Measurements from ENCODE around the gene PALLD. TPM values are rescaled to one million over a fixed set of nuclear protein-coding genes. Genes with fewer than 3 reads are reported as not detected.

Gene PALLD
- total and polyA plus RNA-seq, 2 of the 8 experiments (the other 6 are each of a cell fraction or from before 2014, with no cell fraction given) = 10.5 to 25.0 TPM

- H3K79me2 ChIP-seq (ENCODE audit: control insufficient read depth in 1 of 2, insufficient read depth in 2 of 2, low read length in 2 of 2) = no peaks in the 10 kb centered on the region
- H3K27me3 ChIP-seq (replicated peaks in 1 of 4; ENCODE audit: control insufficient read depth in 3 of 4, extremely low read depth in 1 of 4, insufficient read depth in 3 of 4, low read length in 3 of 4) = no peaks in the 10 kb centered on the region
- no peaks in the 10 kb centered on the region for H3K9me3 ChIP-seq (ENCODE audit: insufficient read depth in 2 of 2, low read depth in 1 of 2, low read length in 1 of 2)
- no peak overlapping the region for H3K23ac ChIP-seq (ENCODE audit: insufficient read length)
- DNase-seq (ENCODE audit: low read depth in 1 of 2, low spot score in 2 of 2) (no peak), FAIRE-seq (no peak)
- H2BK120ac ChIP-seq (replicated peaks; ENCODE audit: low read depth, low read length) = no peak overlapping the region
- H3K14ac ChIP-seq (ENCODE audit: insufficient read length) = no peak overlapping the region
- no peaks in the 10 kb centered on the region for H3K36me3 ChIP-seq (ENCODE audit: control insufficient read depth in 2 of 4, insufficient read depth in 4 of 4, low read length in 3 of 4)
- H4K5ac ChIP-seq (ENCODE audit: insufficient read length, low read depth, low read length) = no peak overlapping the region
- no peak overlapping the region for H2BK15ac ChIP-seq (ENCODE audit: low read length)
- 75% methylated on average over 11 of the region's 11 CpGs; no CpG with 5 or more reads in 1 of the 2 experiments for WGBS, 2 experiments (ENCODE audit: extremely low coverage in 1 of 2, insufficient coverage in 1 of 2, insufficient read length in 1 of 2, insufficient replicate concordance in 2 of 2, low coverage in 1 of 2, low lambda C conversion rate in 2 of 2, missing lambda C conversion rate in 1 of 2)
- H4K8ac ChIP-seq (ENCODE audit: extremely low read depth, insufficient read depth, low read length) = no peak overlapping the region
- H2BK20ac ChIP-seq (ENCODE audit: low read length) = no peak overlapping the region
- no peaks in the 10 kb centered on the region for H3K79me1 ChIP-seq (ENCODE audit: low read depth, low read length)
- H2AFZ ChIP-seq (ENCODE audit: low read length) = peak overlapping the region; percentile 70
- no peak overlapping the region for H3K4me2 ChIP-seq (ENCODE audit: insufficient read depth in 1 of 2, low read depth in 2 of 2, low read length in 2 of 2)
- H2BK5ac ChIP-seq (ENCODE audit: low read depth, low read length) = no peak overlapping the region
- no peak overlapping the region for H3K27ac ChIP-seq (ENCODE audit: low read depth, low read length)
- H4K20me1 ChIP-seq (replicated peaks in 1 of 2; ENCODE audit: control insufficient read depth in 1 of 2, insufficient read depth in 2 of 2, low read length in 2 of 2) = no peaks in the 10 kb centered on the region
- H3K18ac ChIP-seq (ENCODE audit: extremely low read depth, low read length) = peak overlapping the region; percentile 55
- CTCF ChIA-PET (ENCODE audit: partially characterized antibody) = interaction anchor here (0.7 to 3.0 kb wide), 20 partner anchors 9 to 336 kb away, joined by 3 to 21 read pairs (median 4); no protein-coding TSS in a partner anchor
- no peak overlapping the region for H3K4me3 ChIP-seq (ENCODE audit: extremely low read depth in 1 of 4, insufficient read depth in 2 of 4, low read depth in 3 of 4, low read length in 4 of 4)
- POLR2A ChIA-PET (ENCODE audit: partially characterized antibody) = no interaction called here
- H4K91ac ChIP-seq (replicated peaks; ENCODE audit: insufficient read length, low read length) = no peak overlapping the region
- H3K23me2 ChIP-seq (ENCODE audit: low read depth, low read length) = no peaks in the 10 kb centered on the region
- no peak overlapping the region for H2BK12ac ChIP-seq (ENCODE audit: low read depth, low read length)
- peak overlapping the region; percentile 8; the same call in 1 of the 2 replicates for H2AK5ac ChIP-seq (ENCODE audit: low read depth, low read length)
- H3K4ac ChIP-seq (replicated peaks; ENCODE audit: insufficient read length, low read depth, low read length) = no peak overlapping the region
- peaks cover 0 to 3% (median 0%) of the 10 kb centered on the region in 4 experiments; a peak in 2 of 7 replicates for H3K4me1 ChIP-seq (replicated peaks in 1 of 4; ENCODE audit: control insufficient read depth in 3 of 4, insufficient read depth in 4 of 4, low read length in 3 of 4)
- no peak overlapping the region for H3K56ac ChIP-seq (replicated peaks; ENCODE audit: insufficient read length, low read depth, low read length)
- no peak overlapping the region for H3K9ac ChIP-seq (replicated peaks in 1 of 4; ENCODE audit: extremely low read depth in 1 of 4, low read depth in 3 of 4, low read length in 3 of 4)
- TF ChIP-seq CTBP2 (IDR thresholded peaks at IDR 0.05; ENCODE audit: borderline replicate concordance, insufficient read depth, insufficient read length, low read length) (no peak), SUZ12 (IDR thresholded peaks at IDR 0.05; ENCODE audit: low read length) (no peak), FOSL1 (IDR thresholded peaks at IDR 0.05; ENCODE audit: insufficient read depth, low read depth, low read length) (no peak), RXRA (IDR thresholded peaks at IDR 0.05; ENCODE audit: insufficient read depth, low read depth, low read length) (no peak), POLR2AphosphoS5 (IDR thresholded peaks at IDR 0.05; ENCODE audit: low read depth, low read length) (no peak), POLR2A (IDR thresholded peaks at IDR 0.05; ENCODE audit: control extremely low read depth in 1 of 2, low read depth in 2 of 2, low read length in 2 of 2) (no peak), GABPA (IDR thresholded peaks at IDR 0.05; ENCODE audit: borderline replicate concordance, insufficient read depth, low read length) (no peak), POU5F1 (IDR thresholded peaks at IDR 0.05; ENCODE audit: low read depth, low read length) (no peak), RNF2 (IDR thresholded peaks at IDR 0.05; ENCODE audit: borderline replicate concordance, low read depth, low read length, missing control alignments, poor library complexity, severe bottlenecking) (no peak), E2F6 (IDR thresholded peaks at IDR 0.05) (no peak)
- TF ChIP-seq, protein P1, sequence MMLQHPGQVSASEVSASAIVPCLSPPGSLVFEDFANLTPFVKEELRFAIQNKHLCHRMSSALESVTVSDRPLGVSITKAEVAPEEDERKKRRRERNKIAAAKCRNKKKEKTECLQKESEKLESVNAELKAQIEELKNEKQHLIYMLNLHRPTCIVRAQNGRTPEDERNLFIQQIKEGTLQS (IDR thresholded peaks at IDR 0.05; ENCODE audit: insufficient read depth, low read depth, low read length) = no peak
Observed at GRCh38 chr4:168587411-168588125, 90.7 kb downstream of the PALLD start.

All from H1 (cell line).